Stomach smooth muscle (tissue), 2 donors: ENCODE data around the gene PTPRN2.
"Not testable (repeated sequence)": the region's sequence is repeated elsewhere in the genome, so short reads cannot be mapped to it uniquely, and the experiment has no call there.

Experiments used
- H3K27ac ChIP-seq: one replicate; pipeline ENCODE4 v1.7.0; 2013; ENCODE audit warnings: mild to moderate bottlenecking, low read length, inconsistent platforms
- H3K27me3 ChIP-seq, 2 donors: one replicate each; pipeline ENCODE4 v1.7.0; 2013; ENCODE audit warnings: low read length in 2 of 2; ENCODE audit not compliant: insufficient read depth in 2 of 2, control insufficient read depth in 1 of 2
- H3K36me3 ChIP-seq, 2 donors: one replicate each; pipeline ENCODE4 v1.7.0; 2013; ENCODE audit warnings: low read length in 2 of 2; ENCODE audit not compliant: control insufficient read depth in 2 of 2, insufficient read depth in 2 of 2
- H3K4me1 ChIP-seq: one replicate; pipeline ENCODE4 v1.7.0; 2013; ENCODE audit warnings: low read length; ENCODE audit not compliant: control insufficient read depth, insufficient read depth
- H3K4me3 ChIP-seq, 2 donors: one replicate each; pipeline ENCODE4 v1.7.0; 2013; ENCODE audit warnings: low read length in 2 of 2
- H3K9ac ChIP-seq, 2 donors: one replicate each; pipeline ENCODE4 v1.7.0; 2013; ENCODE audit warnings: low read length in 2 of 2, mild to moderate bottlenecking in 1 of 2
- H3K9me3 ChIP-seq, 2 donors: one replicate each; pipeline ENCODE4 v1.7.0; 2013; ENCODE audit warnings: low read length in 2 of 2; ENCODE audit not compliant: control insufficient read depth in 2 of 2
- donor health status: healthy.
- donor health status: Pancreatic carcinoma.

Gene PTPRN2

GRCh38 chr7:158343936-158344455 is 243.6 kb downstream of the PTPRN2 start:
- Histone ChIP-seq H3K27me3 (no peaks in the 10 kb centered on the region), H3K9me3 (peaks cover 0 to 4% of the 10 kb centered on the region in 2 donors), H3K9ac (no peak overlapping the region), H3K36me3 (no peaks in the 10 kb centered on the region), H3K4me1 (no peaks in the 10 kb centered on the region), H3K4me3 (no peak overlapping the region), H3K27ac (no peak overlapping the region)

GRCh38 chr7:158343526-158343925 is 244.1 kb downstream of the PTPRN2 start:
- Histone ChIP-seq H3K36me3 (no peaks in the 10 kb centered on the region), H3K9ac (no peak overlapping the region), H3K27ac (no peak overlapping the region), H3K27me3 (no peaks in the 10 kb centered on the region), H3K4me3 (no peak overlapping the region), H3K4me1 (no peaks in the 10 kb centered on the region), H3K9me3 (peaks cover 0 to 4% of the 10 kb centered on the region in 2 donors)

- not testable (repeated sequence) for H3K4me1 ChIP-seq, H3K9ac ChIP-seq, H3K27ac ChIP-seq, H3K27me3 ChIP-seq, H3K4me3 ChIP-seq, H3K9me3 ChIP-seq, H3K36me3 ChIP-seq
These were observed 246.5 kb downstream of the PTPRN2 start for GRCh38 chr7:158341097-158341496.

- H3K4me3 ChIP-seq, H3K4me1 ChIP-seq: not testable (repeated sequence)
These were observed 250.7 kb downstream of the PTPRN2 start for GRCh38 chr7:158336952-158337351.

GRCh38 chr7:158332516-158332915 is 255.1 kb downstream of the PTPRN2 start:
- not testable (repeated sequence) for H3K4me1 ChIP-seq, H3K36me3 ChIP-seq, H3K4me3 ChIP-seq, H3K9me3 ChIP-seq, H3K9ac ChIP-seq, H3K27ac ChIP-seq, H3K27me3 ChIP-seq

More at GRCh38 chr7:158336952-158337351, 250.7 kb downstream of the PTPRN2 start:
- not testable (repeated sequence) for H3K27ac ChIP-seq, H3K27me3 ChIP-seq, H3K9ac ChIP-seq, H3K36me3 ChIP-seq, H3K9me3 ChIP-seq

- H3K27ac ChIP-seq, H3K36me3 ChIP-seq, H3K27me3 ChIP-seq, H3K4me3 ChIP-seq, H3K9me3 ChIP-seq, H3K4me1 ChIP-seq, H3K9ac ChIP-seq: not testable (repeated sequence)
These were observed 255.7 kb downstream of the PTPRN2 start for GRCh38 chr7:158331826-158332450.

GRCh38 chr7:158329686-158330085 is 257.9 kb downstream of the PTPRN2 start:
- no peak overlapping the region for H3K9ac ChIP-seq
- no peaks in the 10 kb centered on the region for H3K4me1 ChIP-seq
- peaks cover 0 to 6% of the 10 kb centered on the region in 2 donors for H3K9me3 ChIP-seq
- no peak overlapping the region for H3K4me3 ChIP-seq
- no peaks in the 10 kb centered on the region for H3K36me3 ChIP-seq
- H3K27ac ChIP-seq, result no peak overlapping the region
- H3K27me3 ChIP-seq, result peaks cover 0 to under 1% of the 10 kb centered on the region in 2 donors

GRCh38 chr7:158329014-158329610 is 258.5 kb downstream of the PTPRN2 start:
- no peak overlapping the region for H3K27ac ChIP-seq

GRCh38 chr7:158328376-158329013 is 259.1 kb downstream of the PTPRN2 start:
- Histone ChIP-seq H3K9me3 (peaks cover 0 to 6% of the 10 kb centered on the region in 2 donors), H3K27ac (no peak overlapping the region), H3K4me3 (no peak overlapping the region)

More at GRCh38 chr7:158329014-158329610, 258.5 kb downstream of the PTPRN2 start:
- H3K27me3 ChIP-seq, result peaks cover 0 to 3% of the 10 kb centered on the region in 2 donors
- no peak overlapping the region for H3K9ac ChIP-seq
- no peaks in the 10 kb centered on the region for H3K4me1 ChIP-seq
- H3K4me3 ChIP-seq, result no peak overlapping the region
- no peaks in the 10 kb centered on the region for H3K36me3 ChIP-seq
- peaks cover 0 to 6% of the 10 kb centered on the region in 2 donors for H3K9me3 ChIP-seq

GRCh38 chr7:158327571-158328180 is 259.9 kb downstream of the PTPRN2 start:
- no peaks in the 10 kb centered on the region for H3K4me1 ChIP-seq
- peaks cover 0 to 6% of the 10 kb centered on the region in 2 donors for H3K9me3 ChIP-seq
- H3K27ac ChIP-seq, result no peak overlapping the region
- H3K4me3 ChIP-seq, result no peak overlapping the region
- no peaks in the 10 kb centered on the region for H3K36me3 ChIP-seq
- H3K9ac ChIP-seq, result no peak overlapping the region
- H3K27me3 ChIP-seq, result peaks cover 0 to 3% of the 10 kb centered on the region in 2 donors

More at GRCh38 chr7:158328376-158329013, 259.1 kb downstream of the PTPRN2 start:
- Histone ChIP-seq H3K36me3 (no peaks in the 10 kb centered on the region), H3K4me1 (no peaks in the 10 kb centered on the region), H3K27me3 (peaks cover 0 to 3% of the 10 kb centered on the region in 2 donors), H3K9ac (no peak overlapping the region)
